ENCODE results near the gene STIL. TPM values are rescaled to one million over a fixed set of nuclear protein-coding genes. Genes with fewer than 3 reads are reported as not detected.

Gene STIL
- total and polyA plus RNA-seq, 2 donors from 2014 or later: 0.28 to 2.5 TPM

DNA sequence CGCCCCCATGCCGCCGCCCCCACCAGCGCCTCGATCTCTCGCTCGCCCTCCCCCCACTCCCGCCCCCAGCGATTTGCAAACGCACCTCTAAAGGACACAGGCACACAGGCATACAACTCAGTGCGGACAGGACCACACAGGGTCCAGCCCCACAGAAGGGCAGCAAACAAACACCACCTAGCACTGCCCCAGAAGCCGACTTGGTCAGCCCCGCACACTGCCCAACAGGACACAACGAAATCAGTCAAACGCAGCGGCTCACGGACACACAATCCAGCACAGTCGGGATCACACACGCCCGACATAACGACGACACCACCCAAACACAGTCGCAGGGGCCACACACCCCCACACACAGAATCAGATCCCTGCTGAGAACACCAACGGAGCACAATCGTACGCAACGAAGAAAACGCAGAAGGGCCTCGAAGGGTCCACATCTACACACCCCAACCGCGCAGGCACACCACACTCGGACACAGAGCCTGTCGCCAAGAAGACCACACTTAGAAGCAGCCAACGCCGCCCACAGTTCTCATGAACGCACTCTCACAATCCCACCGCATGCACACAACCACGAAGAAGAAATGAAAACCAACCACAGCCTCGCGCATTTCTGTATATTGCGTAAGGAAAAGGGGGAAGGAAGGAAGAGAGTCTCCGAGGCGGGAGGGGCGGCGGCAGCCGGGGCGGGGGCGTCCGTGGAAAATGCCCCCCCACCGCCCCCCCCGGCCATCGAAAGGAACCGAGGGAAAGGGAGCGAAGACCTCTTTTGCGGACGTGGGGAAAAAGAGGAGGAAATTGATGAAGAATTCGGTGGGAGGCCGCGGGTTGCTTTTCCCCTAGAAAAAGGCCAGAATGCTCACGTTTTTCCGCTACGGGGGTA, 82.4 kb downstream of the STIL start:
- Histone ChIP-seq H3K27ac (ENCODE audit: low read depth in 2 of 2, low read length in 2 of 2) (peak overlapping the region; percentile 82 to 89), H3K9ac (ENCODE audit: low read length in 3 of 3) (peak overlapping the region; percentile 2 to 81 (median 3)), H3K36me3 (ENCODE audit: control insufficient read depth in 2 of 3, insufficient read depth in 3 of 3, low read length in 3 of 3) (no peaks in the 10 kb centered on the region), H3K9me3 (ENCODE audit: control insufficient read depth in 2 of 3, insufficient read depth in 1 of 3, low read length in 3 of 3) (peaks cover 0 to 4% (median 0%) of the 10 kb centered on the region in 3 donors), H3K4me1 (ENCODE audit: control insufficient read depth in 2 of 3, insufficient read depth in 2 of 3, low read depth in 1 of 3, low read length in 3 of 3) (peaks cover 0 to 10% (median 0%) of the 10 kb centered on the region in 3 donors), H3K4me3 (ENCODE audit: low read length in 3 of 3) (peak overlapping the region; percentile 23 to 68 (median 55)), H3K27me3 (ENCODE audit: control insufficient read depth, insufficient read depth, low read length) (peaks cover 70% of the 10 kb centered on the region)
- peak in 4 of 5 donors; percentile 65 to 74 (median 68) for DNase-seq
- FAIRE-seq: no peak
- TF ChIP-seq, protein P1, sequence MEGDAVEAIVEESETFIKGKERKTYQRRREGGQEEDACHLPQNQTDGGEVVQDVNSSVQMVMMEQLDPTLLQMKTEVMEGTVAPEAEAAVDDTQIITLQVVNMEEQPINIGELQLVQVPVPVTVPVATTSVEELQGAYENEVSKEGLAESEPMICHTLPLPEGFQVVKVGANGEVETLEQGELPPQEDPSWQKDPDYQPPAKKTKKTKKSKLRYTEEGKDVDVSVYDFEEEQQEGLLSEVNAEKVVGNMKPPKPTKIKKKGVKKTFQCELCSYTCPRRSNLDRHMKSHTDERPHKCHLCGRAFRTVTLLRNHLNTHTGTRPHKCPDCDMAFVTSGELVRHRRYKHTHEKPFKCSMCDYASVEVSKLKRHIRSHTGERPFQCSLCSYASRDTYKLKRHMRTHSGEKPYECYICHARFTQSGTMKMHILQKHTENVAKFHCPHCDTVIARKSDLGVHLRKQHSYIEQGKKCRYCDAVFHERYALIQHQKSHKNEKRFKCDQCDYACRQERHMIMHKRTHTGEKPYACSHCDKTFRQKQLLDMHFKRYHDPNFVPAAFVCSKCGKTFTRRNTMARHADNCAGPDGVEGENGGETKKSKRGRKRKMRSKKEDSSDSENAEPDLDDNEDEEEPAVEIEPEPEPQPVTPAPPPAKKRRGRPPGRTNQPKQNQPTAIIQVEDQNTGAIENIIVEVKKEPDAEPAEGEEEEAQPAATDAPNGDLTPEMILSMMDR (IDR thresholded peaks at IDR 0.05; ENCODE audit: borderline replicate concordance, extremely low read depth, insufficient read depth): no peak
- intact Hi-C loops (cut with DNase I): no loop called here

DNA sequence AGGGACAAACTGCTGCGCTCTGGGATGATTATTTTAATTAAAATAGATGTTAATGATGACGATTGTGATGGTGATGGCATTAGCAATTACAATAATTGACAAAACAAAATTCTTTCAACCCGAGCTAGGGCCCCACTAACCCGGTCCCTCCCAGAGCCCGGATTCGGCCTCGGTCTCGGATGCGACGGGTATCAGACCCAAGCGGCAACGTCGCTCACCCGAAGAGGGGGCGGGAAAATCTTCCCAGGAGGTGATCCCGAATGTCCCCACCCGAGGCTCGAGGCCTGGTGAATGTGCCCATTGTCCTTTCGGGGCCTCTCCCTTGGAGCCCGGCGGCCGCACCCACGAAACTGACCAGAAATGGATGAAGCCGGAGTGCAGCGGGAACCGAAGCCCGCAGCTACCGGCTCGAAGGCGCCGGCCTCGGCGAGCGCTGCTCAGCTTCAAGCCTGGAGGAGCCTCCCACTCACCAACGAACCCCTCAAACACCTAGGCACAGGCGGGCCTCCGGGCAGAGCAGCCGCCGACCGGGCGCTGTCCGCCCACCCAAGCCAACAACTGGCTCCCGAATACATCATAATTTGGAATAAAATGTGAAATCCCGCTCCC, 83.2 kb downstream of the STIL start:
- Histone ChIP-seq H3K9ac (ENCODE audit: low read length in 3 of 3) (peak overlapping the region in 1 of 3 donors; percentile 28), H3K27me3 (ENCODE audit: control insufficient read depth, insufficient read depth, low read length) (peaks cover 76% of the 10 kb centered on the region), H3K36me3 (ENCODE audit: control insufficient read depth in 2 of 3, insufficient read depth in 3 of 3, low read length in 3 of 3) (no peaks in the 10 kb centered on the region)

DNA sequence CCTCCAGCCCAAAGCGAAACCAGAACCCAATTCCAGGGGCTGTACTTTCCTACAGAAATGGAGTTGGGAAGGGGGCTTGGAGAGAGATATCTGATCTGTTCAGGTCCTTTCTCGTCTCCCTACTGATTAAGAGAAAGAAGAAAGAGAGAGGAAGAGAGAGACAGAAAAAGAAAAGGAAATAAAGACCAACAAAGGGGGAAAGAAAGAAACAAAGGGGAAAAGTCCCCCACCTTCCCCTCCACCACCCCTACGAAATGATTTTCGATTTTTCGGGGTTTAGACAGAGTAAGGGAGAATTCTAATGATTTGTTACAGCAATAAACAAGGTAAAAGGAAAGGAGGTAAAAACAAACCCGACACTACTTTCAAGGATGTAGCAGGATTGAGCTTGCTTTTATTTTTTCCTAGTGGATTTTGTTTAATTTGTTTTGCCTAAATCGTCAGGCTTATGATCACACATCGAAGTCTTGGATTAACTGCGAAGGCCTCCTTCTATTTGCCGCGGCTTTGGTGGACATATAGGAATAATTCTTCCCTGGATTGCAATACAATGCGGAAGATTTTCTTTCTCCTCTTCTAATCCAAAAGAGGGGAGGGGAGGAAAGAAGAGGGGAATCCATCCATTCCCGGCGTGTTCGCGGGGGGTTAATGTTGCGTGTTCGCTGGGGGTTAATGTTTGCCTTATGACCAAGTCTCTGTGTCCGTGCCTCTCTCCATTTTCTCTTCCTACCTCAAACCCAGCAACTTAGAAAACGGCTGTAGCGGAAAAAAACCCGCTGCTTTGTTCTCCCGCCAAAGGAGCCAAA, 83.9 kb downstream of the STIL start:
- Histone ChIP-seq H3K27ac (ENCODE audit: low read depth in 2 of 2, low read length in 2 of 2) (peak overlapping the region; percentile 38 to 89), H3K9me3 (ENCODE audit: control insufficient read depth in 2 of 3, insufficient read depth in 1 of 3, low read length in 3 of 3) (peaks cover 0 to 4% (median 0%) of the 10 kb centered on the region in 3 donors), H3K9ac (ENCODE audit: low read length in 3 of 3) (peak overlapping the region in 1 of 3 donors; percentile 28), H3K27me3 (ENCODE audit: control insufficient read depth, insufficient read depth, low read length) (peaks cover 75% of the 10 kb centered on the region), H3K4me3 (ENCODE audit: low read length in 3 of 3) (peak overlapping the region; percentile 1 to 52 (median 46)), H3K4me1 (ENCODE audit: control insufficient read depth in 2 of 3, insufficient read depth in 2 of 3, low read depth in 1 of 3, low read length in 3 of 3) (peaks cover 0 to 11% (median 0%) of the 10 kb centered on the region in 3 donors), H3K36me3 (ENCODE audit: control insufficient read depth in 2 of 3, insufficient read depth in 3 of 3, low read length in 3 of 3) (no peaks in the 10 kb centered on the region)
- DNase-seq: peak in 4 of 5 donors; percentile 31 to 60 (median 42)
- TF ChIP-seq, protein P1 (IDR thresholded peaks at IDR 0.05; ENCODE audit: borderline replicate concordance, extremely low read depth, insufficient read depth): no peak
- intact Hi-C loops (cut with DNase I): no loop called here
- no peak for FAIRE-seq

More for the DNA sequence above, 83.2 kb downstream of the STIL start:
- FAIRE-seq: no peak
- TF ChIP-seq, protein P1 (IDR thresholded peaks at IDR 0.05; ENCODE audit: borderline replicate concordance, extremely low read depth, insufficient read depth): no peak
- H3K27ac ChIP-seq (ENCODE audit: low read depth in 2 of 2, low read length in 2 of 2): peak overlapping the region; percentile 57 to 89
- H3K9me3 ChIP-seq (ENCODE audit: control insufficient read depth in 2 of 3, insufficient read depth in 1 of 3, low read length in 3 of 3): peaks cover 0 to 4% (median 0%) of the 10 kb centered on the region in 3 donors
- intact Hi-C loops (cut with DNase I): no loop called here
- peaks cover 0 to 11% (median 0%) of the 10 kb centered on the region in 3 donors for H3K4me1 ChIP-seq (ENCODE audit: control insufficient read depth in 2 of 3, insufficient read depth in 2 of 3, low read depth in 1 of 3, low read length in 3 of 3)
- DNase-seq: peak in 4 of 5 donors; percentile 39 to 59 (median 45)
- H3K4me3 ChIP-seq (ENCODE audit: low read length in 3 of 3): peak overlapping the region; percentile 1 to 52 (median 32)

All from kidney (tissue), 14 donors.